OCI-LY1 (cell line): ENCODE results near the gene MGRN1.

Experiments
- EZH2 ChIP-seq: fragments of 200-600 bp; sonication (generic), shearing (Covaris generic); IDR thresholded peaks from 2 replicates; pipeline ENCODE4 v1.8.0; 2017; ENCODE audit warnings: borderline replicate concordance, mixed run types, mild to moderate bottlenecking, antibody characterized with exemption, low read length, moderate library complexity, mixed read lengths
- TF ChIP-seq, protein P1 (sequence below): fragments of 200-600 bp; sonication (generic), shearing (Covaris generic); IDR thresholded peaks from 2 replicates; pipeline ENCODE4 v1.5.1; 2017; ENCODE audit warnings: mild to moderate bottlenecking, antibody characterized with exemption, low read length, moderate library complexity, mixed read lengths

DNA sequence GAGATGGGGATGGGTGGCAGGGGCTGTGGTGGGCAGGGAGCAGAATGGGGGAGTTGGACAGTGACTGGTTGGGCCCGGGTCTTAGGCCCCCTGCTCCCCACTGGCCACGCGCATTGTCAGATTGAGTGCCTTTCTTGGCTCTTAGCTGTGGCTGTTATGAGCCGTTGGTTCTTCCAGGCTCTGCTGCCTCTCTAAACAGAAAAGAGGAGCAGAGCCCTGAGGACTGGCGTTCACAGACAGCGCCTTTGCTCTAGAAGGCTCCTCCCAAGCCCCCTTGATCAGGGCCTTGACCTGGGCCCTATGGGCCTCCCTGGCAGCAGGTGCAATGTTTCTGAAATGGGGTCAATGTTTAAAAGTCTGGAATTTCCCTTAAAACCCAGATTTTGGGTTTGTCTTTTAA lies 54.0 kb downstream of the MGRN1 start:
- TF ChIP-seq, protein P1, sequence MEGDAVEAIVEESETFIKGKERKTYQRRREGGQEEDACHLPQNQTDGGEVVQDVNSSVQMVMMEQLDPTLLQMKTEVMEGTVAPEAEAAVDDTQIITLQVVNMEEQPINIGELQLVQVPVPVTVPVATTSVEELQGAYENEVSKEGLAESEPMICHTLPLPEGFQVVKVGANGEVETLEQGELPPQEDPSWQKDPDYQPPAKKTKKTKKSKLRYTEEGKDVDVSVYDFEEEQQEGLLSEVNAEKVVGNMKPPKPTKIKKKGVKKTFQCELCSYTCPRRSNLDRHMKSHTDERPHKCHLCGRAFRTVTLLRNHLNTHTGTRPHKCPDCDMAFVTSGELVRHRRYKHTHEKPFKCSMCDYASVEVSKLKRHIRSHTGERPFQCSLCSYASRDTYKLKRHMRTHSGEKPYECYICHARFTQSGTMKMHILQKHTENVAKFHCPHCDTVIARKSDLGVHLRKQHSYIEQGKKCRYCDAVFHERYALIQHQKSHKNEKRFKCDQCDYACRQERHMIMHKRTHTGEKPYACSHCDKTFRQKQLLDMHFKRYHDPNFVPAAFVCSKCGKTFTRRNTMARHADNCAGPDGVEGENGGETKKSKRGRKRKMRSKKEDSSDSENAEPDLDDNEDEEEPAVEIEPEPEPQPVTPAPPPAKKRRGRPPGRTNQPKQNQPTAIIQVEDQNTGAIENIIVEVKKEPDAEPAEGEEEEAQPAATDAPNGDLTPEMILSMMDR: no peak
- no peak for TF ChIP-seq EZH2
